NOMO-1 treated with dmso at 0.1 percent for 144 hours (cell line): Measurements from ENCODE around the gene R3HDM4.
"Not testable (repeated sequence)": the region's sequence is repeated elsewhere in the genome, so short reads cannot be mapped to it uniquely, and the experiment has no call there.

Experiments
- DNase-seq: peaks from one replicate; lab custom pipeline; 2025; ENCODE audit not compliant: unreplicated experiment; lab: John Stamatoyannopoulos, UW

R3HDM4 gene

DNA sequence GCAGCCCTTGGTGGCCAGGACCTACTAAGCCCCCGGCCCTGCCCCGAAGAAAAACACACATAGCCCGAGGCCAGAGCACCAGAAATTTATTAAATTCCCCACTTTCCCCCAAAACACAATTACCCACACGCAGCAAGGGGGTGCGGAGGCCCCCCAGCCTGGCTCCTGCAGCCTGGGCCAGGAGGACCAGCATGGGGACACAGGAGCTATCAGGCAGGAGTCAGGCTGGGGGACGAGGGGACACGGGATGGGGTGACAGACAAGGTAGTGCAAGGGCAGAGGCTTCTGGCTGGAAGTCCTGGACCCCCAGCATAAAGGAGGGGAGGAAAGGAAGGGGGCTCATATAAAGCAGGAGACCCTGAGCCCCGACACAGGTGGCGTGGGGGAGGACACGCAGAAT is 16.6 kb downstream of the R3HDM4 start:
- no peak for DNase-seq

DNA sequence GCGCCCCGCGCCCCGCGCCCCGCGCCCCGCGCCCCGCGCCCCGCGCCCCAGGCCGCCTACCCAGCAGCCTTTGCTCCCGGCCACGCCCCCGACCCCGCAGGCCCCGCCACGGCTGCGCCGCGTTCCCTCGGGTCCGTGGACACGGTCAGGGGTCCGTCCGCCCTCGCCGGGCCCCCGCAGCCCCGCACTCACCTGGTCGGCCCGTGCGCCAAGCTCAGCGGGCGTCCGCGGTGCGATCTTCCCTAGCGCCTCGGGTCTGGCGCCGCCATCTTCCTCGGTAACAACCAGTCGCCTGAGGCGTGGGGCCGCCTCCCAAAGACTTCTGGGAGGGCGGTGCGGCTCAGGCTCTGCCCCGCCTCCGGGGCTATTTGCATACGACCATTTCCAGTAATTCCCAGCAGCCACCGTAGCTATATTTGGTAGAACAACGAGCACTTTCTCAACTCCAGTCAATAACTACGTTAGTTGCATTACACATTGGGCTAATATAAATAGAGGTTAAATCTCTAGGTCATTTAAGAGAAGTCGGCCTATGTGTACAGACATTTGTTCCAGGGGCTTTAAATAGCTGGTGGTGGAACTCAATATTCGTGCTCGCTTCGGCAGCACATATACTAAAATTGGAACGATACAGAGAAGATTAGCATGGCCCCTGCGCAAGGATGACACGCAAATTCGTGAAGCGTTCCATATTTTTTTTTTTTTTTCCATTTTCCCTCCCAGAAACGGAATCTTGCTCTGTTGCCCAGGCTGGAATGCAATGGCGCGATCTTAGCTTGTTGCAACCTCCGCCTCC is 19.9 kb downstream of the R3HDM4 start, which contains the start of the genes MED16 and RNU6-9:
TSS of gene MED16 (minus strand) at position 294 of the 796 bp plus-strand sequence. CDS start 2,056 bp downstream, outside the sequence.
TSS of gene RNU6-9 (plus strand) at position 591 of the 796 bp plus-strand sequence.
- DNase-seq = peak; percentile 88

DNA sequence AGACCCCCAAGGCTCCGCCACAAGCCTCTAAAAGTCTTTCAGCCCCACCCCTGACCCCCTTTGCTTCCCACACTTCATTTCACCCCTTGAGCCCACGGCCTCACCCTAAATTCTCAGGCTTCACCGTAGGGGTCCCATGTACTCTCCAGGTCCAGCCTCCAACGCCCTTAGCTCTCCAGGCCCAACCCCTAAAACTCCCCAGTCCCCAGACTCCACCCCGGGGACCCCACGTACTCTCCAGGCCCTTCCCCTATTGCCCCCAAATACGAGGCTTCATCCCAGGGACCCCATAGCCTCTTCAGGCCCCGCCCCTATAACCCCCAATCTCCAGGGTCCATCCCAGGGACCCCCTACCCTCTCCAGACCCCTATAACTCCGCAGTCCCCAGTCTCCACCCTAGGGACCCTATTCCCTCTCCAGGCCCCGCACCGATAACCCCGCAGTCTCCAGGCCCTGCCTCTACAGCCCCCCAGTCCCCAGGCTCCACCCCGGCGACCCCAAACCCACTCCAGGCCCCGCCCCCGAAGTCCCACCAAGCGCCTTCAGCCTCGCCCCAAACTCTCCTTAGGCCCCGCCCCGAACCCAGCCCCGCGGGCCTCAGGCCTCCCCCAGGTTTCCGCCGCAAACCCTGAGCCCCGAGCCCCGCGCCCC is 20.7 kb downstream of the R3HDM4 start:
- DNase-seq = no peak

DNA sequence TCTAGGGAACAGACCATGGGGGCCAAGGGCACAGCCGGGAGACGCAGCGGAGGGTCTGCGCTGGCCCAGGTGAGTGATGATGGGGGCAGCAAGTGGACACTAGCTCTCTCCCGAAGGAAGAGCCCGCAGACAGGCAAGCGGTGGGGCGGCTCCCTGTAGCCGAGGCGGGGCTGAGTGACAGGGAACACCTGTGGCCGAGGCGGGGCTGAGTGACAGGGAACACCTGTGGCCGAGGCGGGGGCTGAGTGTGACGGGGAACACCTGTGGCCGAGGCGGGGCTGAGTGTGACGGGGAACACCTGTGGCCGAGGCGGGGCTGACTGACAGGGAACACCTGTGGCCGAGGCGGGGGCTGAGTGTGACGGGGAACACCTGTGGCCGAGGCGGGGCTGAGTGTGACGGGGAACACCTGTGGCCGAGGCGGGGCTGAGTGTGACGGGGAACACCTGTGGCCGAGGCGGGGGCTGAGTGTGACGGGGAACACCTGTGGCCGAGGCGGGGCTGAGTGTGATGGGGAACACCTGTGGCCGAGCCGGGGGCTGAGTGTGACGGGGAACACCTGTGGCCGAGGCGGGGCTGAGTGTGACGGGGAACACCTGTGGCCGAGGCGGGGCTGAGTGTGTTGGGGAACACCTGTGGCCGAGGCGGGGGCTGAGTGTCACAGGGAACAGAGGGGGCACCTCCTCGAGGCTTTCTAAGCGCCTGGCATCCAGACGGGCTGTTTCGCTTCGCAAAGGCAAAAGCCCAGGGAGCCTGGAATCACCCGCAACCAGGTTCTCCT is 21.4 kb downstream of the R3HDM4 start:
- not testable (repeated sequence) for DNase-seq

DNA sequence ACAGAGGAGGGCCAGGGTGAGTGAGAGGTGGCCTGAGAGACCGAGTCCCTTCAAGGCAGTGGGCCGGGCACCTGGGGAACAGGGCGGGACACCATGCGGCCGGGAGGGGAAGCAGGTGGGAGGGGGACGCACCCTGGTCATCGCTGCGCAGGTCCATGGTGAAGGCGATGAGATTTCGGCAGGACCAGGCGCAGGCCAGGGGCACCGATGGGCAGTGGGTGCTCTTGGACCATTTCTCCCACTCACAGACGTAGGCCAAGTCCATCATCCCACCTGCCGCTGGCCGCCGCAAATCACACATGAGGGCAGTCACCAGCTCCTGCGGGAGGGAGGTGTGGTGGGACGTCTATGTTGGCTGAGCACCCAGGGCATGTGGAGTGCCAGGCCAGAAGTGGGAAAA is 22.2 kb downstream of the R3HDM4 start:
- DNase-seq = no peak

DNA sequence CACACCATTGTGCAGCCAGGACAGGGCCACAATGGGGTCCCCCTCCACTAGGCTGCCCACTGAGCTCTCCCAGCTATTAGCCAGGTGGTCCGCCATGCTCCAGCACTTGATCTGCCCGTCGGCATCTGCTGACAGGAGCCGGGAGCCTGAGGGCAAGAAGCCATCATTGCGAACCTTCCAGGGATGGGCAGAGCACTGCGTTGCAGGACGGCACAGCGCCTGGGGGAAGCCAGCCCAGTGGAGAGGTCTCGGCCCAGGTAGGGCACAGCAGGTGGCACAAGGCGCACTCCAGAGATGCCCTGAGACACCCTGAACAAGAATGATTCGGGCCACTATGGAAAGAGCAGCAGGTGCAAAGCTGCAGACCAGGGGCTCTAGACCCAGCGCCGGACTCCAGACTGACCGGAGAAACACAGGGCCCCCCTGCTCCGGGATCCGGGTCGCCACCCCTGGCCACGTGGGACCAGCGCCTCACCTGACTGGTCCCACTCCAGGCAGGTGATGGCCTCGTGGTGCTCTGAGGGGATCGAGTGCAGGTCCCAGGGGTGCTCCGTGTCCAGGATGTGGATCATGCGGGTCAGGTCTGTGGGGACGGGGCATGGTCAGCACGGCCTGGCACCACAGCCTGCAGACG is 23.2 kb downstream of the R3HDM4 start:
- DNase-seq = no peak

DNA sequence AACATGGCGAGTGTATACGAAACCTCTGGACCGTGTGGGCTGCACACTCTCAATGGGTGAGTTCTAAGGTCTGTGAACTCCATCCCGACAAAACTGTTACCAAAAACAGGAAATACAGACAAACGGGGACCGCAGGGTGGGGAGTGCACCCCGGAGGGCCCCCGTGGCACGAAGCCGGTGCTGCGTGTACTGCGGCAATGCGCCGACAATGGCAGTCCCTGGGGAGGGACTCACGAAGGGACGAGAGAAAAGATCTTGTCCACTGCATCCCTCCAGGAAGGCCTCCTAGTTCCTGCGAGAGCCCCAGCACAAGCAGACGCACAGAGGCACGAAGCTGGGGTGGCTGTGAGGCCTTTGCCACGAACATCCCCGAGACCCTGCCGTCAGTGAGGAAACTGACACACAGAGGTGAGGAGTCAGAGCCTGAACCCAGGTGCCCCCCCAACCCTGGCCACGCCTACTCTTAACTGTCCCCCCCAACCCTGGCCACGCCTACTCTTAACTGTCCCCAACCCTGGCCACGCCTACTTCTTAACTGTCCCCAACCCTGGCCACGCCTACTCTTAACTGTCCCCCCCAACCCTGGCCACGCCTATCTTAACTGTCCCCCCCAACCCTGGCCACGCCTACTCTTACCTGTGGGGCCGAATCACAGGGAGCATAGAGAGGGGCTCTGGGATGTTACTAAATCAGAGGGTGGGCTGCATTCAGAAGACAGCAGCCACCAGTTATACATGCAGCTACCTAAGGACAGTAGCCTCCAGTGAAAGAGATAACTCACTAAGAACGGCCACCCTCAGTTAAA is 24.2 kb downstream of the R3HDM4 start:
- DNase-seq = no peak

DNA sequence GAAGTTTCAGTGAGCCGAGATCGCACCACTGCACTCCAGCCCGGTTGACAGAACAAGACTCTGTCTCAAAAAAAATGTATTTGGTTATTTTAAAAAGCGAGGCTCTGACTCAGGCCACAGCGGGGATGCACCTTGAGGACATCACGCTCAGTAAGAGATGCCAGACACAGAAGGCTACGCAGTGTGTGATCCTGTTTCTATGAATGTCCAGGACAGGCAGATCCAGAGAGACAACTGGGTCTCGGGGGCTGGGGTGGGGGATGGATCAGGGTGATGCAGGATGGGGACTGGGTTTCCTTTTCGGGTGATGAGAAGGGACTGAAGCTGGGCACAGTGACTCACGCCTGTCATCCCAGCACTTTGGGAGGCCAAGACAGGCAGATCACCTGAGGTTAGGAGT is 25.4 kb downstream of the R3HDM4 start:
- DNase-seq = no peak

DNA sequence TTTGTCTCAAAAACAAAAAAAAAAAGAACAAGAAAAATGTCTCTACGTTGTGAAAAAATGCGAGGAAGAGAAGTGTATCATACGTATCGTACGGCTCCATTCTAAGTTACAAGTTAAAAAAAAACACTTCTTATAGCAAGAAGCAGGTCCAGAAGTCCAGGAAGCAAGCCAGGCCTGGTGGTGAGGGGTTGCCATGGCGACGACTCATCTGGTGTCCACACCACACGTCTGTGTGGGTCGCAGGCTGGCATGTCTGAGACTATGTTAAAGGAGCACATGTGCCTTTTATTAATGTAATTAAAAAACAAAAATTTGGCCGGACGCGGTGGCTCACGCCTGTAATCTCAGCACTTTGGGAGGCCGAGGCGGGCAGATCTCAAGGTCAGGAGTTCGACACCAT is 25.9 kb downstream of the R3HDM4 start:
- DNase-seq = no peak

DNA sequence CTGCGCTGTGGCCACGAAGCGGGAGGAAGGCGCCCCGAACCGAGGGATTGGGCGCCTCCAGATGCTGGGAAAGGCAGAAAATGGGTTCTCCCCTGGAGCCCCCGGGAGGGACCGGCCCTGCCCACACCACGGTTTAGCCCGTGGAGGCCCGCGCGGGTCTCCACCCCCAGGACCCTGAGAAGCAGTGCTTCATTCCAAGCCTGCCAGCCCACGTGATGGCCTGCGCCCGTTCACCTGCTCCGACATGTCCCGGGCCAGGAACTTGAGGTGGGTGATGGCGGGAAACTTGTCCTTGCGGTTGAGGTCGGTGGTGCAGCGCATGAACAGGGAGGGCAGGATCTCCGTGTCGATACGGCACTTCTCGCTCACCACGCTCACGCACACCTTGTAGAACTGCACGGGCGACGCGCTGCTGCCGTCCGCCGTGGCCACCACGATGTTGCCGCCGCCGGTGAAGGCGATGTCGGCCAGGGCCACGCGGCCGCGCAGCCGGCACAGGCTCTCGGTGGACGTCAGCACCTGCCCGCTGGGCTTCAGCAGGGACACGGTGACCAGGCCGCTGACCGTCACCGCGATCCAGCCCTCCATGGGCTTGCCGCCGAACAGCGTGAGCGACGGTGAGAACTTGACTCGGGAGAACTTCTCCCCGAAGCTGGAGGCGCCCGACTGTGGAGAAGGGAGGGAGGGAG is 27.3 kb downstream of the R3HDM4 start:
- DNase-seq = no peak

DNA sequence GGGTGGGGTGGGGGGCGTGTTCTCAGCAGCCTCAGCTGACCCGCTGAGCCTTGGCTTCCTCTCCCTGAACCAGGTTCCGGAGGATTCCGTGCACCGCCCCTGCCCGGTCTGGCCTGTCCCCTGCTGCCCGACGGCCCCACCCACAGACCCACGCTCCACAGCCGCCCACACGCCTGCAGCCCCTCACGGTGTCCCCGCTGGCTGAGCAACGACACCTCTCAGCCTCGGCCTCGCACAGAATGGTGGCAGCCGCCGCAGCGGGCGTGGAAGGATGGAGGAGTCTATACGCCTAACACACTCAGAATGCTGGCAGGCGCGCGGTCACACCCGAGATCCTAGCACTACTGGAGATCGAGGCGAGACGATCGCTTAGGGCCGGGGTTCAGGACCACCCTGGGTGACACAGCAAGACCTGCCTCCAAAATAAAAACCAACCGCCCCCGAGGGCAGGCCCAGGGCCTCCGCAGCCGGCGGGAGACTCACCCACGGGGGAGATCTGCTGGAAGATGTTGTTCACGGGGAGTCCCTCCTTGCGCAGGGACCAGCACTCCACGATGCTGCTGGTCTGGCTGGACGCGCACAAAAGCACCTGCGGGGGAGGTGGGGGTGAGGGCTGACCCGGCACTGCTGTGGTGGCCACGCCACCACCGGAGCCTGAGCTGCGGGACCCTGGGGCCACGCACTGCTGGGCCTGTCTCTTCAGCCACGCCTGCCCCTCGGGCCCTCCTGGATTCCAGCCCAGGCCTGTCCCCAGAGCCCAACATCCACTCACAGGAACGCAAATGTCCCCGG is 28.4 kb downstream of the R3HDM4 start:
- no peak for DNase-seq

DNA sequence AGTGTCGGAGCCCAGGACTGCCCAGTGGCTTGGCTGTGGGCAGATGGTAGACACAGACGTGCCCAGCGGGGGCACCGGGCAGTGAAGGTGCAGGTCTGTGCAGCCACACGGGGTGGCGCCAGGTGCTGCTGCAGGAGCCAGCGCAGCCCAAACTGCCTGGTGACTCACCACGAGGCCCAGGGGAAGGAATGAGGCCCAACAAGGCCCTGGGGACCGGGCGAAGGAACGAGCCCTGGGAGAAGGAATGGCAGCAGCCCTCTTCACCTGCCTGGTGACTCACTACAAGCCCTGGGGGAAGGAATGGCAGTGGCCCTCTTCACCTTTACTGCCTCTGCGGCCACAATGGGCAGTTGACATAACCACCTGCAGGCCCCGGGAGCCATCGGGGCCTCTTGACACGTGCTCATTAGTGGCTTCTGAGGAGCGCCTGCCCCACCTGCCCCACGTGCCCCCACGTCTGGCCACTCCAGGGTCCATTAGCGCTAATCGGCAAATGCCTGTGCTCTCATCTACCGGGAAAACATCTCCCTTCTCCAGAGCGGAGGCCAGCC is 29.3 kb downstream of the R3HDM4 start:
- DNase-seq = no peak

DNA sequence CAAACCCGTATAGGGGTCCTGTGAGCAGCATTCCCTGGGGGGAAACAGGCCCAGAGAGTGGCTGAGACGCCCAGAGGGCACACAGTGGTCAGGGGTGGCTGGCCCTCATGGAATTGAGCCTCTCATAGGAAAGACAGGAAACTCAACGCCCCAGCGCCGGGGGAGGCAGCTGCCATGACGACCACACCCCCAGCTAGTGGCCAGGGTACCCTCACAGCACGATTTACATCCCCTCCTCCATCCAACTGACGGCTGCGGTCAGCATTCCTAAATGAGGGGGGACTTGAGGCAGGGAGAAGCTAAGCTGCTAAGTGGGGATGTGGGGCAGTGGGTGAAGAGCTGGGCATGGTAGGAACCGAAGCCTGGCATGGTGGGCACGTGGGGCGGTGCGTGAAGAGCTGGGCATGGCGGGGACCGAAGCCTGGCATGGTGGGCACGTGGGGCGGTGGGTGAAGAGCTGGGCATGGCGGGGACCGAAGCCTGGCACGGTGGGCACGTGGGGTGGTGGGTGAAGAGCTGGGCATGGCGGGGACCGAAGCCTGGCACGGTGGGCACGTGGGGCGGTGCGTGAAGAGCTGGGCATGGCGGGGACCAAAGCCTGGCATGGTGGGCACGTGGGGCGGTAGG is 30.0 kb downstream of the R3HDM4 start:
- no peak for DNase-seq

DNA sequence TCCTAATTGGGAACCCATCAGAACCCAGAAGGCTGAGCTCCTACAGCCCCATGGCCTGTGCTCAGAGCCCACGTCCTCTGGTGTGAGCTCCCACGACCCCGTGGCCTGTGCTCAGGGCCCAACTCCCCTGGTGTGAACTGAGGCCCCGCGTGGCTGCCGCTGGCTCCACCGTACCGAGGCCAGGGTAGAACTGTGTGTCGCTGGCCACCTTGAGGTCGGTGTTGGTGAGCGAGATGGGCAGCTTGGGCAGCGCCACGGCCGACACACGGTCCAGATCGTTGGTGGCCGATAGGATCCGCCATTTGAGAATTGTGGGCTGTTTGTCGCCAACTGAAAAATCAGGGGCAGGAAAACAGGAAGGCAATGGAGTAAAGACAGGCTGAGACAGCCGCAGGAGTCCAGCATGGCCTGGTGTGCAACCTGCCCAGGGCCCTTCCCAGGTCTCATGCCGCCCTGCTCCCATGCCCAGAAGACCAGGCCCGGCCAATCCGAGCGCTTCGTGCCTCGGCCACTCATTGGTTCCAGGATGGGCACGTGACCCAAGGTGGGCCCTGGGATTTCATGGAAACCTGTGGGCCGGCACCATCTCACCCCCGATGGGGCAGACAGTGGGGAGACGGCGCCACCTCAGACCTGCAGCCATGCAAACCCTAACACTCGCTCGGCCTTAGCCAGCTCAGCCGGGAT is 31.5 kb downstream of the R3HDM4 start:
- no peak for DNase-seq

DNA sequence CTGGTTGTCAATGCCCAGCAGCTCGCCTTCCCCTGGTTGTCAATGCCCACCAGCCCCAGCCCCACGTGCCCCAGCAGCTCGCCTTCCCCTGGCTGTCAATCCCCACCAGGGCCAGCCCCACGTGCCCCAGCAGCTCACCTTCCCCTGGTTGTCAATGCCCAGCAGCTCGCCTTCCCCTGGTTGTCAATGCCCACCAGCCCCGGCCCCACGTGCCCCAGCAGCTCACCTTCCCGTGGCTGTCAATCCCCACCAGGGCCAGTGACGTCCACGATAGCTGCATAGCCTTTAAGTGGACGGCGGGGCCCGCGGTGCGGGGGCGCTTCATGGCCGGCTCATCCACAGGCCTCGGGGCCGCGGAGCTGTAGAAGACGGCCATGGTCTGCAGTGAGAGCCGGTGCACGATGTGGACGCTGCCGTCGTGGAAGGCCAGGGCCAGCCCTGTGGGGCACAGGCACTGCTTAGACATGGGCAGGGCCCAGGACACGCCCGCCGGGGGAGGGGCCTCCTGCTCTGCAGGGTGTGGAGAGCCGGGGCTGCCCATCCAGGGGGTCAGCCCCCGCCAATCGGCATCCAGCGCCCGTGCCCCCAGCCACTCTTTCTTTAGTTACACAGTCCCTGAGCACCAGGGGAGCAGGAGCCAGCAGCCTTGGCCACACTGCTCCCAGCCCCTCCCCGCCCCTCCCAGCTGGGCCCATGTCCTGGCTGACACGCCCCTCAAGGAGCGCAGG is 33.1 kb downstream of the R3HDM4 start:
- no peak for DNase-seq

DNA sequence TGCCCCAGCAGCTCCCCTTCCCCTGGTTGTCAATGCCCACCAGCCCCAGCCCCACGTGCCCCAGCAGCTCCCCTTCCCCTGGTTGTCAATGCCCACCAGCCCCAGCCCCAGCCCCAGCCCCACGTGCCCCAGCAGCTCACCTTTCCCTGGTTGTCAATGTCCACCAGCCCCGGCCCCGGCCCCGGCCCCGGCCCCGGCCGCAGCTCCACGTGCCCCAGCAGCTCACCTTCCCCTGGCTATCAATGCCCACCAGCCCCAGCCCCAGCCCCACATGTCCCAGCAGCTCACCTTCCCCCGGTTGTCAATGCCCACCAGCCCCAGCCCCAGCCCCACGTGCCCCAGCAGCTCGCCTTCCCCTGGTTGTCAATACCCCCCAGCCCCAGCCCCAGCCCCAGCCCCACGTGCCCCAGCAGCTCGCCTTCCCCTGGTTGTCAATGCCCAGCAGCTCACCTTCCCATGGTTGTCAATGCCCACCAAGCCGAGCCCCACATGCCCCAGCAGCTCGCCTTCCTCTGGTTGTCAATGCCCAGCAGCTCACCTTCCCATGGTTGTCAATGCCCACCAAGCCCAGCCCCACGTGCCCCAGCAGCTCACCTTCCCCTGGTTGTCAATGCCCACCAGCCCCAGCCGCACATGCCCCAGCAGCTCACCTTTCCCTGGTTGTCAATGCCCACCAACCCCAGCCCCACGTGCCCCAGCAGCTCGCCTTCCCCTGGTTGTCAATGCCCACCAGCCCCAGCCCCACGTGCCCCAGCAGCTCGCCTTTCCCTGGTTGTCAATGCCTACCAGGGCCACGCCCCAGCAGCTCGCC is 34.1 kb downstream of the R3HDM4 start:
- DNase-seq = not testable (repeated sequence)
